Endothelial cell (in vitro differentiated cells): ENCODE data around the gene SLC9A3. TPM values are rescaled to one million over a fixed set of nuclear protein-coding genes. Genes with fewer than 3 reads are reported as not detected.

Experiments used
- DNase-seq: peaks from one replicate; pipeline ENCODE4 v3.0.0; 2021; ENCODE audit warnings: low spot score
- H3K27ac Mint-ChIP-seq: one replicate; pipeline ENCODE4 v1.8.0; 2021; ENCODE audit warnings: mixed read lengths, inconsistent platforms; ENCODE audit not compliant: unreplicated experiment
- H3K27me3 Mint-ChIP-seq: one replicate; pipeline ENCODE4 v1.8.0; 2021; ENCODE audit warnings: mild to moderate bottlenecking, moderate library complexity, mixed read lengths, inconsistent platforms; ENCODE audit not compliant: unreplicated experiment
- H3K36me3 Mint-ChIP-seq: one replicate; pipeline ENCODE4 v1.8.0; 2021; ENCODE audit warnings: mild to moderate bottlenecking, low read depth, mixed read lengths, inconsistent platforms; ENCODE audit not compliant: unreplicated experiment
- H3K4me1 Mint-ChIP-seq: one replicate; pipeline ENCODE4 v1.8.0; 2021; ENCODE audit warnings: mild to moderate bottlenecking, mixed read lengths, inconsistent platforms; ENCODE audit not compliant: unreplicated experiment
- H3K4me3 Mint-ChIP-seq: one replicate; pipeline ENCODE4 v1.8.0; 2021; ENCODE audit warnings: mild to moderate bottlenecking, mixed read lengths, inconsistent platforms; ENCODE audit not compliant: unreplicated experiment
- H3K9me3 Mint-ChIP-seq: one replicate; pipeline ENCODE4 v1.8.0; 2021; ENCODE audit warnings: mixed read lengths, inconsistent platforms; ENCODE audit not compliant: unreplicated experiment
- CTCF ChIP-seq: fragments of 200-600 bp; sonication (generic); IDR thresholded peaks from one replicate; pipeline ENCODE4 v1.5.0; 2021; ENCODE audit warnings: antibody characterized with exemption; ENCODE audit not compliant: unreplicated experiment
- total RNA-seq: library from RNA; stranded (reverse); fragmentation: NEBNext Ultra II Directional; extraction: Animal tissue kit (Norgen Biotek cat#: 25700); gene quantifications from one replicate; pipeline ENCODE4 v1.2.1, GENCODE V29; 2021; ENCODE audit not compliant: unreplicated experiment

Gene SLC9A3
- total RNA-seq, 1 donor from 2014 or later, result 1.1 TPM

- Mint-ChIP-seq H3K27ac (no peak overlapping the region), H3K9me3 (no peaks in the 10 kb centered on the region), H3K4me3 (no peak overlapping the region), H3K27me3 (peaks cover 12% of the 10 kb centered on the region), H3K36me3 (no peaks in the 10 kb centered on the region), H3K4me1 (no peaks in the 10 kb centered on the region)
- no peak for DNase-seq
- no peak for TF ChIP-seq CTCF
Observed at GRCh38 chr5:479566-480319, 44.5 kb downstream of the SLC9A3 start.

DNA sequence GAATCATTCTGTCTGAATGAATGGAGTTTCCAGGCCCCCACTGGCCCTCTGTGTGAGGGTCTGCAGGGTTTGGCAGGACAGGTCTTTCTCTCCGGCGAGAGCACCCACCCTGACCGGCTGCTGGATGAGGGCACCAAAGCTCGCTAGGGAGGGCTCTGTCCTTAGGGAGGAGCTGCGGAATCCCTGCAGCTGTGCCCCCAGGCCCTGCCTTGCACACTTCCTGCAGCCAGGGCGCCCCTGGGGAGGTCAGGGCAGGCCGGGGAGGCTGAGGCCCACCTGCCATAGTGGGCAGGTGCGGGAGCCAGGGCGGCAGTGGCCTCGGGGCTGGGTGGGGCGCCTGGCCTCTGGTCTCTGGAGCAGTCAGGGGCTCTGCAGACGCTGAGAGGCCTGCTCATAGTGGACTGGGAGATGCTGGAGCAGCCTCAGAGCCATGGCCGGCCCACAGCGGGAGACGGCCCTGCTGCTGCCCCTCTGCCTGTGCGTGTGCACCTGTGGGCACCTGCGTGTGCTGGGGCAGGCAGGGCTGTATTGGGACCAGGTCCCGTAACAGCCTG lies 45.2 kb downstream of the SLC9A3 start:
- Mint-ChIP-seq H3K9me3 (no peaks in the 10 kb centered on the region), H3K4me3 (no peak overlapping the region), H3K27ac (no peak overlapping the region), H3K4me1 (no peaks in the 10 kb centered on the region), H3K36me3 (no peaks in the 10 kb centered on the region), H3K27me3 (peaks cover 12% of the 10 kb centered on the region)
- DNase-seq, result no peak
- no peak for TF ChIP-seq CTCF

DNA sequence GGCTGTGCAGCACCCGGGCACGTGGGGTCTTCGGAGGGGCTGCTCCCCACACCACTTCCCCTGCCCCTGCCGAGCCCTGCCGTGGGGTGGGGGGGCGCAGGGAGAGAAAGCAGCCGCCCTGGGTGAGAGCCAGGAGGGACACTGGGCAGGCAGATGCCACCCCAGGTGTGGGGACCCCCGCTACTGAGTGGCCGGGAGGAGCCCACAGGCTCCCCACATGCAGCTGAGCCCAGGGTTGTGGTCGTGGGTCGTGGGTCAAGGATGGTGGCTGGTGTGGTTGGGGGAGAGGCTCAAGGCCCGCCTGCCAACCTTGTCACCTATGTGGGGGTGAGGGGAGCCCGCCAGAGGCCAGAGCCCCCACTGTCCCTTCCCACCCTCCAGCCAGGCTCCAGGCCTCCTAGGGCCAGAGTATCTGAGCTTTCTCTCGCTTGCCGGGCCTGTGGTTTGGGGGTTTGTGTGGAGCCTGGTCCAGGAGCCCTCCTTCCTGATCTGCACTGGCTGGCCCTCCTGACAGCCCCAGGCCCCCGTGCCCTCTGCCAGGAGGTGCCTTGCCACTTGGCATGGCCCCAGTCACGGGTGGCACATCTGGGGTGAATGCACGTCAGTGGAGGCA lies 45.8 kb downstream of the SLC9A3 start:
- TF ChIP-seq CTCF, result no peak
- Mint-ChIP-seq H3K4me1 (no peaks in the 10 kb centered on the region), H3K9me3 (no peaks in the 10 kb centered on the region), H3K4me3 (no peak overlapping the region), H3K36me3 (no peaks in the 10 kb centered on the region), H3K27ac (no peak overlapping the region), H3K27me3 (peaks cover 15% of the 10 kb centered on the region)
- DNase-seq, result no peak

GRCh38 chr5:477871-478270 lies 46.4 kb downstream of the SLC9A3 start:
- DNase-seq, result no peak
- no peak for TF ChIP-seq CTCF
- no peak overlapping the region for H3K4me3 Mint-ChIP-seq
- H3K27me3 Mint-ChIP-seq, result peaks cover 15% of the 10 kb centered on the region
- no peak overlapping the region for H3K27ac Mint-ChIP-seq
- H3K4me1 Mint-ChIP-seq, result no peaks in the 10 kb centered on the region
- no peaks in the 10 kb centered on the region for H3K9me3 Mint-ChIP-seq
- no peaks in the 10 kb centered on the region for H3K36me3 Mint-ChIP-seq

DNA sequence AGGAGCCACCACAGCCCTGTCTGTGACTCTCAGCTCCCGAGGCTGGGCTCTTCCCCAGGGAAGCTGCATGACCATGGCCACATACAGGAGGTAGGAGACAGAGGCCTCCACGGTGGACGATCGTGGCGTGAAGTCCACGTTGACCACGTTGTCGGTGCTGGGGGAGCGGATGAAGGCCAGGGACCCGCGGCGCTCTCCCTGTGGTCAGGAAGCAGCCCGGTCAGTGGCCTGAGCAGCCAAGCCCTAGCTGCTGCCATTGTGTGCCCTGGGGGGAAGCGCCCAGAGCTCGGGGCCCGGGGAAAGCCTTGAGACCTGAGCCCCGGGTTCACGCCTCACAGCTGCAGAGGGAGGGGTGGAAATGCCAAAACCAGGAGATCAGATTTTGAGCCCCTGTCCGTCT lies 47.0 kb downstream of the SLC9A3 start:
- DNase-seq, result no peak
- Mint-ChIP-seq H3K36me3 (no peaks in the 10 kb centered on the region), H3K9me3 (no peaks in the 10 kb centered on the region), H3K4me1 (no peaks in the 10 kb centered on the region), H3K27ac (no peak overlapping the region), H3K27me3 (peaks cover 15% of the 10 kb centered on the region), H3K4me3 (no peak overlapping the region)
- TF ChIP-seq CTCF, result no peak
